Adrenal gland (tissue), 12 donors: ENCODE results near the gene AGBL5. TPM values are rescaled to one million over a fixed set of nuclear protein-coding genes. Genes with fewer than 3 reads are reported as not detected.

ENCODE experiments used
- DNase-seq, 7 donors: peaks; one replicate each; pipeline ENCODE4 v3.0.0-alpha.2; 2019 to 2020
- H3K27ac ChIP-seq, 5 donors: fragments of 200-600 bp; sonication (generic) in 4 of 5; 1 replicate in 3 of 5; 2 replicates in 2 of 5; pipeline versions ENCODE4 v1.5.1 to v1.8.0; 2016 to 2020; ENCODE audit warnings: mild to moderate bottlenecking in 1 of 5
- H3K27me3 ChIP-seq: fragments of 200-600 bp; 2 replicates; pipeline ENCODE4 v1.8.0; 2021
- H3K36me3 ChIP-seq, 2 donors: fragments of 200-600 bp; replicated peaks in 1 of 2; 1 replicate in 1 of 2; 2 replicates in 1 of 2; pipeline versions ENCODE4 v1.5.1 to v1.8.0; 2018 to 2022
- H3K4me1 ChIP-seq, 2 donors: fragments of 200-600 bp; replicated peaks in 1 of 2; 1 replicate in 1 of 2; 2 replicates in 1 of 2; pipeline versions ENCODE4 v1.5.1 to v1.8.0; 2018 to 2021
- H3K4me3 ChIP-seq, 4 donors: fragments of 200-600 bp; sonication (generic) in 3 of 4; one replicate each; pipeline ENCODE4 v1.5.1; 2016 to 2018
- H3K9me3 ChIP-seq, 3 donors: fragments of 200-600 bp; sonication (generic) in 1 of 3; replicated peaks in 1 of 3; 1 replicate in 2 of 3; 2 replicates in 1 of 3; pipeline versions ENCODE4 v1.5.1 to v1.8.0; 2016 to 2021
- CTCF ChIP-seq, 6 experiments: fragments of 450-650 bp in 4 of 6; fragments of 200-600 bp in 2 of 6; sonication (generic) in 1 of 6; IDR thresholded peaks; 1 replicate in 5 of 6; 2 replicates in 1 of 6; pipeline versions ENCODE4 v1.5.1 to v1.8.0; 2016 to 2021; ENCODE audit warnings: antibody characterized with exemption in 6 of 6, mild to moderate bottlenecking in 2 of 6, moderate library complexity in 1 of 6
- POLR2A ChIP-seq, 2 donors: fragments of 450-650 bp; IDR thresholded peaks; one replicate each; pipeline ENCODE4 v1.6.1; 2017; ENCODE audit warnings: antibody characterized with exemption in 2 of 2, mild to moderate bottlenecking in 2 of 2, moderate library complexity in 1 of 2
- WGBS, 4 donors: extraction: QIAGEN DNeasy Blood & Tissue Kit in 2 of 4; methylation state at CpG; one replicate each; pipeline versions ENCODE4 v1.1.5 to v1.1.7; 2013 to 2017; 5-methylcytosine and 5-hydroxymethylcytosine counted together
- intact Hi-C, 2 donors: fragments of 100-400 bp; cut with DNase I; formaldehyde crosslinking; loops; one replicate each; pipeline versions ENCODE4 v1.14.1 to v1.15.0; 2022 to 2023
- polyA plus RNA-seq, 3 donors: library from polyadenylated mRNA; stranded (reverse); fragments of 200-250 nt in 2 of 3; fragments of 350-450 nt in 1 of 3; fragmentation: Illumina TruSeq in 1 of 3; extraction: RNeasy Lipid Tissue Mini Kit (QIAGEN cat#74804) in 1 of 3; gene quantifications; one replicate each; pipeline ENCODE4 v1.2.3, GENCODE V29; 2013 to 2014
- total RNA-seq, 9 donors: library from RNA; depleted of rRNA in 4 of 9; stranded (reverse); fragments of >200 nt in 4 of 9; fragments of 120-200 nt in 1 of 9; fragmentation: NEBNext Ultra II Directional in 1 of 9; extraction: Animal tissue kit (Norgen Biotek cat#: 25700) in 1 of 9; gene quantifications; one replicate each; pipeline versions ENCODE4 v1.1.0 to v1.2.4, GENCODE V29; 2013 to 2023
- donor health status: healthy with polysubstance abuse.
- donor health status: Bipolar disorder and iron deficiency.
- donor health status: DM: yes; HTN: yes; CAD: no.
- donor health status: DM: no; HTN: no; CAD: no.
- donor health status: DM: no; HTN: no; CAD: no.
- donor health status: DM: yes; HTN: yes; CAD: no.

AGBL5 gene
- total and polyA plus RNA-seq, 12 donors = 21.2 to 42.4 (median 30.6) TPM

- TF ChIP-seq POLR2A (IDR thresholded peaks at IDR 0.05) (no peak), CTCF (IDR thresholded peaks at IDR 0.05) (no peak)
- Histone ChIP-seq H3K9me3 (no peaks in the 10 kb centered on the region), H3K27me3 (no peaks in the 10 kb centered on the region), H3K4me3 (no peak overlapping the region), H3K36me3 (peaks cover 0 to 70% of the 10 kb centered on the region in 2 donors), H3K27ac (no peak overlapping the region), H3K4me1 (peaks cover 11 to 26% of the 10 kb centered on the region in 2 donors)
- WGBS, 4 donors = 88 to 93% (median 91%) methylated on average over 11 to 17 of the region's 17 CpGs
- intact Hi-C loops = loop anchor here in 1 of 2 donors (10.0 kb wide), 1 partner anchor 46 kb away; the partner anchor contains the start of gene KHK
- no peak for DNase-seq
These were observed 12.7 kb upstream of the AGBL5 start for GRCh38 chr2:27038631-27039339.

GRCh38 chr2:27039426-27039825 lies 12.0 kb upstream of the AGBL5 start:
- no peak overlapping the region for H3K27ac ChIP-seq
- TF ChIP-seq POLR2A (IDR thresholded peaks at IDR 0.05) (no peak), CTCF (IDR thresholded peaks at IDR 0.05) (no peak)
- peaks cover 0 to 70% of the 10 kb centered on the region in 2 donors for H3K36me3 ChIP-seq
- 91 to 96% (median 94%) methylated on average over 4 to 6 of the region's 6 CpGs for WGBS, 4 donors
- intact Hi-C loops = loop anchor here in 1 of 2 donors (10.0 kb wide), 1 partner anchor 45 kb away; the partner anchor contains the start of gene KHK
- peaks cover 6 to 19% of the 10 kb centered on the region in 2 donors for H3K4me1 ChIP-seq
- no peak overlapping the region for H3K4me3 ChIP-seq
- DNase-seq = no peak
- H3K27me3 ChIP-seq = no peaks in the 10 kb centered on the region
- H3K9me3 ChIP-seq = no peaks in the 10 kb centered on the region

- H3K27me3 ChIP-seq = no peaks in the 10 kb centered on the region
- no peaks in the 10 kb centered on the region for H3K9me3 ChIP-seq
- H3K27ac ChIP-seq = no peak overlapping the region
- TF ChIP-seq POLR2A (IDR thresholded peaks at IDR 0.05) (no peak), CTCF (IDR thresholded peaks at IDR 0.05) (no peak)
- no peak for DNase-seq
- H3K4me3 ChIP-seq = no peak overlapping the region
- intact Hi-C loops = loop anchor here in 1 of 2 donors (10.0 kb wide), 1 partner anchor 45 kb away; the partner anchor contains the start of gene KHK
- peaks cover 6 to 15% of the 10 kb centered on the region in 2 donors for H3K4me1 ChIP-seq
- peaks cover 0 to 69% of the 10 kb centered on the region in 2 donors for H3K36me3 ChIP-seq
- 95 to 97% (median 96%) methylated on average over 7 of the region's 7 CpGs for WGBS, 4 donors
These were observed 11.6 kb upstream of the AGBL5 start for GRCh38 chr2:27039871-27040270.

- no peak overlapping the region for H3K4me3 ChIP-seq
- TF ChIP-seq POLR2A (IDR thresholded peaks at IDR 0.05) (no peak), CTCF (IDR thresholded peaks at IDR 0.05) (no peak)
- intact Hi-C loops = no loop called here
- peaks cover 6 to 13% of the 10 kb centered on the region in 2 donors for H3K4me1 ChIP-seq
- no peaks in the 10 kb centered on the region for H3K27me3 ChIP-seq
- H3K27ac ChIP-seq = no peak overlapping the region
- H3K9me3 ChIP-seq = no peaks in the 10 kb centered on the region
- no peak for DNase-seq
- peaks cover 0 to 64% of the 10 kb centered on the region in 2 donors for H3K36me3 ChIP-seq
- WGBS, 4 donors = 94 to 97% (median 96%) methylated on average over 7 to 8 of the region's 8 CpGs
These were observed 11.2 kb upstream of the AGBL5 start for GRCh38 chr2:27040282-27040681.
